Ammon's horn (tissue), 1 donor: ENCODE measurements around the gene JUNB.
"Not testable (repeated sequence)": the region's sequence is repeated elsewhere in the genome, so short reads cannot be mapped to it uniquely, and the experiment has no call there.

Source experiments
- DNase-seq: peaks from one replicate; pipeline ENCODE4 v3.0.0-alpha.2; 2016; ENCODE audit warnings: low spot score

Gene JUNB

DNA sequence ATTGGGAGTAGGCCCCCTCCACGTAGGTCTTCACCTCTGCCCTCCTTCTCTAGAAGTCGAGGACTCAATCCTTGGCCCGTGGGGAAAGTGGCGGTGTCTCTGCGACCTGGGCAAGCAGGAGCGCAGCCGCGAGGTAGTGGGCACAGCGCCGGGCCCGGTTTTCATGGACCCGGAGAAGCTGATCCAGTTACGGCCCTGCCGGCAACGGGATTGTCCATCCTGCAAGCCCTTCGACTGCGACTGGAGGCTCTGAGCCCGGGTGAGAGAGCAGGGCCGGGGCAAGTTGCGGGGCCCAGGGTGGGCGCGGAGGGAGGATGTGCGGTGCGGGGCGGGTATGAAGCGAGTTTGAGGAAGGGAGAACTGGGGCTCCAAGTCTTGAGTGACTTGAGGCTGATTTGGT, 12.8 kb downstream of the JUNB start:
- no peak for DNase-seq

- DNase-seq = peak; percentile 96
Measured at GRCh38 chr19:12806242-12807081, 15.2 kb downstream of the JUNB start, which contains the start of gene RNASEH2A. RNASEH2A (plus strand) TSS chr19:12806584; CDS start chr19:12806674, 90 bp downstream.

- DNase-seq = no peak
Measured at GRCh38 chr19:12815088-12815487, 23.8 kb downstream of the JUNB start.

GRCh38 chr19:12817188-12817587, 25.9 kb downstream of the JUNB start:
- DNase-seq = not testable (repeated sequence)

- DNase-seq = not testable (repeated sequence)
Measured at GRCh38 chr19:12817810-12818209, 26.5 kb downstream of the JUNB start.

DNA sequence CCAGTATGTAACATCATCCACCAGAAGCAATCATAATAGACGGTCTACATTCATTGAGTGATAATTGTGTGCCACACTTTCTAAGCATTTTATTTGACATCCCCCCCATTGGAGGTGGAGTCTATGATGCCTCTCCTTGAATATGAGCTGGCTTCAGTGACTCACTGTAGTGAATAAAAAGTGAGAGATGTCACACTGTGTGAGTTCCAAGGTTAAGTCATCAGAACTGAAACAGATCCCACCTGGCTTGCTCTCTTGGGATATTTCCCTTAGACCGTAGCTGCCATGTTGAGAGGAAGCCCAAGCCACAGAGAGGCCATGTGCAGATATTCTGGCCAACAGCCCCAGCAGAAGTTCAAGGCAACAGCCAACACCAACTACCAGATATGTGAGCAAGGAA, 30.5 kb downstream of the JUNB start:
- no peak for DNase-seq

DNA sequence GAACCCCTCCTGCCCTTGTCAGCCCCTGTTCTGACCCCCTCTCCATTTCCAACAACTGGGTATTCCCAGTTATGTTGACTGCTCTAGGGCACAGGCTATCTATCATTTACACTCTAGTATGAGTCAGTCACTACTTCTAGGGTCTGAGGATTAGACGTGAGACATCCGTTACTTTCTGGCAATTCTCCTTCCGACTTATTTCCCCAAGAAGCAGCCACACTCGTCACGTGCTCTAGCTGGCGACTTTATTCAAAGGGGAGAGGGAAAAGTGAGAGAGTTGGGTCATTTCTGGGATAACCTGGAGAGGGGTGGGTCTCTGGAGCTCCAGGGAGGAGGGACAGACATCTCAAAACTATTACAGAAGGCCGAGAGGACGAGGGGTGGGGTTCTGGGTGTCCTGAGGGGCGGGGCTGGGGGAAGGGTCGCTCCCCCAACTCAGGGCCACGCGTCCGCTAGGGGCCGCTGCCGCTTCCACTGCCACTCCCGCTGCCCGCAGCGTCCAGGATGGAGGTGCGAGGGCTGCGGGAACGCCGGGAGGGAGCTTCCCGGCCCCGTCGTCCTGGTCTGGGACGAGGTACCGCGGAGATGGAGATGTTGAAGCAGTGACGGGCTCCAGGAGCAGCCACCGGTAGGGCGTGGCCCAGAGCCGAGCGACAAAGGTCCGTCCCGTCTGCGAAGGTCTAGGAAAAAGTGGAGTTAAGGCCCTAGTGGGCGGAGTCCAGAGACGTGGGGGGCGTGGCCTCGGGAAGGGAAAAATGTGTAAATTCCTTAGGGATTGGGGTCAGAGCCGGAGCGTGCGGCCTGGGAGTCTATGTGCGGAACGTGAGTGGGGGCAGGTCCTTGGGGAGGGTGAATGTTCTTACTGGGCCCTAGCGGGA, 34.2 kb downstream of the JUNB start:
- no peak for DNase-seq

DNA sequence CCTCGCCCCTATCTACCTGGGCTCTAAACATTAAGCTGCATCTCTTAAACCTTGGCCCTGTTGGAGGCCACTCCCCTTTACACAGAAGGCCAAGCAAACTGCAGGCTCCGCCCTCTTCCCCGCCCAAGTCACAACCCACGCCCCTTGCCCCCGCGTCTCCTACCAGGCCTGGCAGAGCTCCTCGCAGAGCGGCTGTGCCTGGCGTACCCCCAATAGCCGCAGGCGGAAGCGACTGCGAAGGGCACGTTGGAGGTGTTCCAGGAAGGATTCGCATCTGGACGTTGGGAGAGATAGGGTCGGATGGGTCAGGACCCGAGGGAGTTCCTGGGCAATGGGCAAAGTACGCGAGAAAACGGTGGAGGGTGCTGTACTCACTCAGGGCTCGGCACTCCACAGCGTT, 37.2 kb downstream of the JUNB start:
- DNase-seq = no peak

GRCh38 chr19:12833418-12833737, 42.1 kb downstream of the JUNB start:
- DNase-seq = no peak

DNA sequence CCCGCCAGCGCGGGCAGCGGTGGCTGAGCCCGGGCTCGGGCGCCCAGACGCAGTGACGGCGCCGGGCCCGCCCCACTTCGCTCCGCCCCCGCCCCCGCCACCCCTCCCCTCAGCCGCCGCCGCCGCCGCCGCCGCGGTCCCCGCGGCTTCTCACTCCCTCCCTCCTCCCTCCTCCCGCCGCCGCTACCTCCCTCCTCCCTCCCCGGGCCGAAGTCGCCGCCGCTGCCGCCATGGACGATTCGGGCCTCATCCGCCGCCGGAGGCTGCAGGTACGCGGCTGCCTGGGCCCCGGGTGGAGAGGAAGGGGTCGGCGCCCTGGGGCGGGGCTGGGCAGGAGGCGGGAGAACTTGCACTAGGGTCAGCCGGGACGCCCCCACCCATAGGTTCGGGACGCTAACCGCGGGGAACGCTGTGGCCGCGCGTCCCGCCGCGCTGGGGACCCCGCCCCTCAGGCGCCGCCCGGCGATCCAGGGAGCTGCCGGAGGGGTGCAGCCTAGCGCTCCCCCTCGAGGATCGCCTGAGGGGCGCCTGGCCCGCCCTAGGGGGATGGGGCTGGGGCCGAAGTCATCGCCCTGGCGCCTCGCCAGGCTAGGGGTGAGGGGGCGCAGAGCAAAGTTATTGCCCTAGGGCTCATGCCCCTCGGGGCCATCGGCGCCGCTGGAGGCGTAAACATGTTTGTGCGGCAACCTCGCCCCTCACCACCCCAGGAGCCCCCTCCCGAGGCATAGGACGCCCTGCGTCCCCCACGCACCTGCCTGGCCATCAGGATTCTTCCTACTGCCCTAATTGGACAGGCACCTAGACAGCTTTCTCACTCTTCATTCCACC, 42.7 kb downstream of the JUNB start:
- no peak for DNase-seq

GRCh38 chr19:12834566-12834943, 43.3 kb downstream of the JUNB start, which contains the start of gene RTBDN:
RTBDN (minus strand) TSS chr19:12834579; CDS start chr19:12829979, 4,600 bp downstream.
- no peak for DNase-seq

- DNase-seq = no peak
Measured at GRCh38 chr19:12834976-12835757, 43.9 kb downstream of the JUNB start.

DNA sequence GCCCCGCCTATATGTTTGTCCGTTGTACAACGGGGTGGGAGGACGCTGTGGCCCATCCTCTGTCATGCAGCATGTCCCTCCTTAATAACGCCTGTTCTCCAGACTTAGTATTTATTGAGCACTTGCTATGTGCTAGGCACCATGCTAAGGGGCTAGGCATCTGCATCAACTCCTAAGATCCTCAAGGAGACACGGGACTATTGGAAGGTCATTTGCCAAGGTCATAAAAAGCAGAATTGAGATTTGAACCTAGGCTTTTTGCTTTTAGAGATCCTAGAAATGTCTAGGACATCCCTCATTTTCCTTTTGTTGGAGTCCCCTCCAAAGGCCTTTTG, 45.2 kb downstream of the JUNB start:
- DNase-seq = no peak

DNA sequence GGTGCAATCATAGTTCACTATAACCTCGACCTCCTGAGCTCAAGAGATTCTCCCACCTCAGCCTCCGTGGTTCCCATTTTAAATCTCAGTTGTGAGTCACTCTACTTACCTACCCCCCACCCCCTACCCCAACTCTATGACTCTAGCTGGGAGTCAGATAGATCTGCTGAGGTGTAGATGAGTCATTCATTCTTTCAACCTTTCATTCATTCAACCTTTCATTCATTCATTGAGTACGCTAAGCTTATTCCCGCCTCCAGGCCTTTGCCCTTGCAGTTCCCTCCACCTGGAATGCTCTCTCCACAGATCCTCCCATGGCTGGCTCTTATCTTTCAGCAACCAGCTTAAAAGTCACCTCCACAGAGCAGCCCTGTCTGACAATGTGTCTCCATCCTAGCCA, 45.9 kb downstream of the JUNB start:
- DNase-seq = no peak

DNA sequence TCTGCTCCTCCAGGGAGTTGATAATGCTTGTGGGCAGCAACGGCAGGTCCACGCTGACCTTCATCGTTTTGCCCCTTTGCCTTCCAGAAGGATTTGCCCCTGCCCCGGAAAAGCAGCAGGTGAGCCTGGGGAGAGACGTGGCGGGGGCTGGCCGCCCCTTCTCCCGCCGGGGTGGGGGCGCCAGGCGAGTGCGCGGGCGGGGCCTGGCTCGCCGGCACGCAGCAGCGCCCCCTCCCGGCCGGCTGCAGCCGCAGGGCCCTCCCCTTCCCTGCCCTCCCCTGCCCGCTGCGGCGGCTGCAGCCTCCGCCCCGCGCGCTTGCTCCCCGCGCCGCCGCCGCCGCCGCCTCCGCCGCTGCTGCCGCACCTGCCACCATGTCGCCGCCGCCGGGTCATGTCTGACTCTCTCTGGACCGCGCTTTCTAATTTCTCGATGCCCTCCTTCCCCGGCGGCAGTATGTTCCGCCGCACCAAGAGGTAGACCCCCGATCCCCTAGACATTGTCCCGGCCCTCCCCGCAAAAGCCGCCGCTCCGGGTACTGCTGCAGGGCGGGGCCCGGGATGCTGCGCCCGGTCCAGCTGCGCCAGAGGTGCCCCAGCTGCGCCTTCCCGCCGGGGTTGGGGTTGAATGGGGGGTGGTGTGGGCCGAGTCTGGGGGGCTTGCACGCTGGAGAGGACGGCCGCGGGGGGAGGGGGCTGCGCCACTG, 47.0 kb downstream of the JUNB start, which contains the start of gene MAST1:
Gene MAST1, plus strand, starts transcription at position 334 of the 704 bp plus-strand sequence. Its CDS starts 58 bp downstream, at position 392.
- peak; percentile 70 for DNase-seq

- DNase-seq = no peak
Measured at GRCh38 chr19:12838886-12839756, 47.8 kb downstream of the JUNB start.

DNA sequence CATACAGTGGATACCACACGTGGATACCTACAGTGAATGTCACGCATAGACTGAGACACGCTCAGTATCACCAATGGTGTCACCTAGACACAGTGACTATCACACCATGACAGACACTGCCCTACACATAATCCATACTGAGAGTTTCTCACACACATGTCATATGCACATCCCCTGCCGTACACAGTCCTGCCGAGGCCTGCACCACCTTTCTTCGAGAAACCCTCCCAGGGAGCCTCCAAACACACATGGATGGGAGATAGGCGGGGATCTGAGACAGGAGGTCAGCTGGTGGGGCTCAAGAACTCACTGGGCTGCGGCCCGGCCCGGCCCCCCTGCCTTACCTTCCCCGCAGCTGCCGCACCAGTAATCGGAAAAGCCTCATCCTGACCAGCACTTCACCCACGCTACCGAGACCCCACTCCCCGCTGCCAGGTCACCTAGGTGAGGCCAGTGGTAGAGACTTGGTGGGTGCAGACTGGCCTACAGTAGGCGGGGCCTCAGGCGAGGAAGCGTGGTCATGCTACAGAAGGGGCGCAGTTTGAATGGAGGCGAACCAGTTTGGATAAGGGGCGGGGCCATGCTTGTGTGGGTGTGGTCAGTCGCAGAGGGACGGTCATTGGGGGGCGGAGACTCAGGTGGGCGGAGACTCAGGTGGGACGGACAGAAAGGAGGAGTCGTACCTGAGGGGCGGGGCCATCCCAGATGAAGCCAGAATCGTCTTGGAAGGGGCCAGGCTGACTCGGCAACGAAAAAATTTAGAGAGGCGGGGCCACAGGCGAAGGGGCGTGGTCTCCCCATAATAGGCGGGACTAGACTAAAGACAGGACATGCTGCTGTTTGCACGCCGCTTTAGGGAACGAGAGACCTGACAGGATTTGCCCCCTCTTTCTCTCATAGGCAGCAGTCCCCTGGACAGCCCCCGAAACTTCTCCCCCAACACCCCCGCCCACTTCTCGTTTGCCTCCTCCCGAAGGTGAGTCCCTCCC, 49.1 kb downstream of the JUNB start:
- no peak for DNase-seq

DNA sequence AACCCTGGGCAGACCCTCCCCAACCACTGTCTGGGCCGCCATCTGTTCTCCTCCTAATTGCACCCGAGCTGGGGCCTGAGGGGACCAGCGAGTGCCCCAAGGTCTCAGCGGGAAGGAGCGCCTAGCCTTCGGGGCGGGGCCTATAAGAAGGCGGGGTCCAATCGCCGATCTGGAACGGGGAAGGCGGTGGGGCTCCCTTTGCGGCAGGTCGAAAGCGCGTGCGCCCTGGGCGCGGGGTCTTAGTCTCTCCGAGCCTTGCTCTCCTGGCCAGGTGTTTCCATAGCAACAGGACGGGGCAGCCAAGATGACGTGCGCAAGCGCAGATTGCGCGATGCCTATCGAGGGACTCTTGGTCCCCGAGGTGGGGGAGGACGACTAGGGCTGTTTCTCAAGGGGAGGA, 49.8 kb downstream of the JUNB start:
- no peak for DNase-seq
